HL-60 (cell line): ENCODE measurements around the gene SLC44A5.

ENCODE experiments used
- POLR2AphosphoS5 ChIP-seq: IDR thresholded peaks from 2 replicates; pipeline ENCODE4 v1.6.1; 2012; ENCODE audit warnings: low read depth
- TF ChIP-seq, protein P1 (sequence below): IDR thresholded peaks from one replicate; pipeline ENCODE4 v1.5.1; 2011; ENCODE audit warnings: low read length, control low read depth, inconsistent platforms; ENCODE audit not compliant: insufficient read depth
- TF ChIP-seq, protein P2 (sequence below): IDR thresholded peaks from 2 replicates; pipeline ENCODE4 v1.6.1; 2012; ENCODE audit warnings: low read depth; ENCODE audit not compliant: insufficient replicate concordance

DNA sequence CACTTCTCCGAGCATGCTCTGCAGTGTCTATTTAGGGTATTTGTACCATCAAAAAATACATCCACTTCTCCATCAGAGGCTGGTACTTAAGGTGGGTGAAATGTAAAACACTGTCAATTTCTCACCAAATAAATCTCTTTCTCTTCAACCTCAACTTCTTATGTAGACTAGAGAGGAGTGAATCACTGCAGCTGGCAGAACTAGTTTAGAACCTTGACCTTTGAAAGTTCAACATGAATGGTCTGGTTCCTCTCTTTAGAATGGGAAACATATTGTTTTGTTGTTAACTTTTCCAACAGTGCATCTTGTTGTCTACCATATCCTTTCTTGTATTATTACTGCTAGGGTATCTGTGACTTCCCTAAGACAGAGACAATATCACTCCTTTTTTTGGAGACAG, 20.1 kb upstream of the SLC44A5 start:
- no peak for TF ChIP-seq POLR2AphosphoS5
- TF ChIP-seq, protein P1, sequence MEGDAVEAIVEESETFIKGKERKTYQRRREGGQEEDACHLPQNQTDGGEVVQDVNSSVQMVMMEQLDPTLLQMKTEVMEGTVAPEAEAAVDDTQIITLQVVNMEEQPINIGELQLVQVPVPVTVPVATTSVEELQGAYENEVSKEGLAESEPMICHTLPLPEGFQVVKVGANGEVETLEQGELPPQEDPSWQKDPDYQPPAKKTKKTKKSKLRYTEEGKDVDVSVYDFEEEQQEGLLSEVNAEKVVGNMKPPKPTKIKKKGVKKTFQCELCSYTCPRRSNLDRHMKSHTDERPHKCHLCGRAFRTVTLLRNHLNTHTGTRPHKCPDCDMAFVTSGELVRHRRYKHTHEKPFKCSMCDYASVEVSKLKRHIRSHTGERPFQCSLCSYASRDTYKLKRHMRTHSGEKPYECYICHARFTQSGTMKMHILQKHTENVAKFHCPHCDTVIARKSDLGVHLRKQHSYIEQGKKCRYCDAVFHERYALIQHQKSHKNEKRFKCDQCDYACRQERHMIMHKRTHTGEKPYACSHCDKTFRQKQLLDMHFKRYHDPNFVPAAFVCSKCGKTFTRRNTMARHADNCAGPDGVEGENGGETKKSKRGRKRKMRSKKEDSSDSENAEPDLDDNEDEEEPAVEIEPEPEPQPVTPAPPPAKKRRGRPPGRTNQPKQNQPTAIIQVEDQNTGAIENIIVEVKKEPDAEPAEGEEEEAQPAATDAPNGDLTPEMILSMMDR = no peak
- TF ChIP-seq, protein P2, sequence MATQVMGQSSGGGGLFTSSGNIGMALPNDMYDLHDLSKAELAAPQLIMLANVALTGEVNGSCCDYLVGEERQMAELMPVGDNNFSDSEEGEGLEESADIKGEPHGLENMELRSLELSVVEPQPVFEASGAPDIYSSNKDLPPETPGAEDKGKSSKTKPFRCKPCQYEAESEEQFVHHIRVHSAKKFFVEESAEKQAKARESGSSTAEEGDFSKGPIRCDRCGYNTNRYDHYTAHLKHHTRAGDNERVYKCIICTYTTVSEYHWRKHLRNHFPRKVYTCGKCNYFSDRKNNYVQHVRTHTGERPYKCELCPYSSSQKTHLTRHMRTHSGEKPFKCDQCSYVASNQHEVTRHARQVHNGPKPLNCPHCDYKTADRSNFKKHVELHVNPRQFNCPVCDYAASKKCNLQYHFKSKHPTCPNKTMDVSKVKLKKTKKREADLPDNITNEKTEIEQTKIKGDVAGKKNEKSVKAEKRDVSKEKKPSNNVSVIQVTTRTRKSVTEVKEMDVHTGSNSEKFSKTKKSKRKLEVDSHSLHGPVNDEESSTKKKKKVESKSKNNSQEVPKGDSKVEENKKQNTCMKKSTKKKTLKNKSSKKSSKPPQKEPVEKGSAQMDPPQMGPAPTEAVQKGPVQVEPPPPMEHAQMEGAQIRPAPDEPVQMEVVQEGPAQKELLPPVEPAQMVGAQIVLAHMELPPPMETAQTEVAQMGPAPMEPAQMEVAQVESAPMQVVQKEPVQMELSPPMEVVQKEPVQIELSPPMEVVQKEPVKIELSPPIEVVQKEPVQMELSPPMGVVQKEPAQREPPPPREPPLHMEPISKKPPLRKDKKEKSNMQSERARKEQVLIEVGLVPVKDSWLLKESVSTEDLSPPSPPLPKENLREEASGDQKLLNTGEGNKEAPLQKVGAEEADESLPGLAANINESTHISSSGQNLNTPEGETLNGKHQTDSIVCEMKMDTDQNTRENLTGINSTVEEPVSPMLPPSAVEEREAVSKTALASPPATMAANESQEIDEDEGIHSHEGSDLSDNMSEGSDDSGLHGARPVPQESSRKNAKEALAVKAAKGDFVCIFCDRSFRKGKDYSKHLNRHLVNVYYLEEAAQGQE = no peak
